ENCODE data around the gene PRAMEF8. TPM values are rescaled to one million over a fixed set of nuclear protein-coding genes. Genes with fewer than 3 reads are reported as not detected.

Gene PRAMEF8
- not detected in 5 replicates for total RNA-seq (2022; extraction: Qiagen RNA extraction; ENCODE audit: low read depth)

DNA sequence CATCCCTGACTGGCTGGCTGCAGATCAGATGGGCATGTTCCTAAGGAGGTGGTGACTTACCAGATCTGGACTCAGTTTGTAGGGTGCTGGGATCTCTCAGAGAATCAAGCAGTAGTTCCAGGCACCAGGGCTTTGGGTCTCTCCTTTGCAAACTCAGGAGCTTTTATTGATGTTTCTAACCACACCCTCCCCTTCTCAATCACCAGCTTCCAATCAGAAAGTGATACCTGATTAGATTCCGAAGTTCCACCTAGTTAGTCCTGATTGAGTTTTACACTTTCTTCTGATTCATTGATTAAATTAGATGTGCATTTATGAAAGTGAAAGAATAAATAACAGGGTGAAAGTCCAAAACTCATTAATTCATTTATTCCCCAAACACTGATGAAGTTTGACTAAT, at the start of gene PRAMEF8:
TSS of gene PRAMEF8 (minus strand) at position 101 of the 400 bp plus-strand sequence. CDS start 1,046 bp downstream, outside the sequence.

DNA sequence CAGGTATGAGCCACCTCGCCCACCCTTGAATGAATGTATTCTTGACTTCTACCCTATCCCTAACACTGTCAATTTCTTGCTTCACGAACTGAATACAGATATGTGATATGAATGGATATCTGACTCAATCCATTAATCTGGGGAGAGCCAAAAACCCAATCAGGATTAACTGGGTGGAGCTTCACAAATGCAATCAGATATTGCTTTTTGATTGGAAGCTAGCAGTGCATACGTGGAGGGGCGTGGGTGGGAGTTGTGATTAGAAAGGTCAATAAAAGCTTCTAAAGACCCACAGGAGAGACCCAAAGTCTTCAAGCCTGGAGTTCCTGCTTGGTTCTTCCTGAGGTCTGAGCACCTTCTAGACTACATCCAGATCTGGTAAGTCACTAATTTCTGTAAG, 30.3 kb upstream of the PRAMEF8 start, which contains the start of gene PRAMEF15:
TSS of gene PRAMEF15 (plus strand) at position 301 of the 400 bp plus-strand sequence. CDS start 2,827 bp downstream, outside the sequence.

DNA sequence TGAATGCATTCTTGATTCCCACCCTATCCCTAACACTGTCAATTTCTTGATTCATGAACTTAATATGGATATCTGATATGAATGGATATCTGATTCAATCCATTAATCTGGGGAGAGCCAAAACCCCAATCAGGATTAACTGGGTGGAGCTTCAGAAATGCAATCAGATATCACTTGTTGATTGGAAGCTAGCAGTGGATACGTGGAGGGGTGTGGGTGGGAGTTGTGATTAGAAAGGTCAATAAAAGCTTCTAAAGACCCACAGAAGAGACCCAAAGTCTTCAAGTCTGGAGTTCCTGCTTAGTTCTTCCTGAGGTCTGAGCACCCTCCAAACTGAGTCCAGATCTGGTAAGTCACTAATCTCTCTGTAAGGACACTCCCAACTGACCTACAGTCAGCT, 18.3 kb upstream of the PRAMEF8 start, which contains the start of gene PRAMEF33:
TSS of gene PRAMEF33 (plus strand) at position 301 of the 400 bp plus-strand sequence. CDS start 2,416 bp downstream, outside the sequence.

DNA sequence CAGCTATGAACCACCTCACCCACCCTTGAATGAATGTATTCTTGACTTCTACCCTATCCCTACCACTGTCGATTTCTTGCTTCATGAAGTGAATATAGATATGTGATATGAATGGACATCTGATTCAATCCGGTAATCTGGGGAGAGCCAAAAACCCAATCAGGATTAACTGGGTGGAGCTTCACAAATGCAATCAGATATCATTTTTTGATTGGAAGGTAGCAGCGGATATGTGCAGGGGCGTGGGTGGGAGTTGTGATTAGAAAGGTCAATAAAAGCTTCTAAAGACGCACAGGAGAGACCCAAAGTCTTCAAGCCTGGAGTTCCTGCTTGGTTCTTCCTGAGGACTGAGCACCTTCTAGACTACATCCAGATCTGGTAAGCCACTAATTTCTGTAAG, 31.0 kb downstream of the PRAMEF8 start, which contains the start of gene PRAMEF5:
TSS of gene PRAMEF5 (plus strand) at position 301 of the 400 bp plus-strand sequence. CDS start 5,071 bp downstream, outside the sequence.

Other genes starting within 250 kb of the PRAMEF8 start
- gene PRAMEF27, start 228.6 kb downstream of the PRAMEF8 start, total RNA-seq (2022; extraction: Qiagen RNA extraction; ENCODE audit: low read depth) = not detected in 5 replicates
- not detected in 5 replicates for gene HNRNPCL3, start 224.4 kb downstream of the PRAMEF8 start, total RNA-seq (2022; extraction: Qiagen RNA extraction; ENCODE audit: low read depth)
- not detected in 5 replicates for gene PRAMEF25, start 214.4 kb downstream of the PRAMEF8 start, total RNA-seq (2022; extraction: Qiagen RNA extraction; ENCODE audit: low read depth)
- gene HNRNPCL2, start 168.3 kb downstream of the PRAMEF8 start, total RNA-seq (2022; extraction: Qiagen RNA extraction; ENCODE audit: low read depth) = not detected in 5 replicates
- not detected in 5 replicates for gene PRAMEF26, start 129.1 kb downstream of the PRAMEF8 start, total RNA-seq (2022; extraction: Qiagen RNA extraction; ENCODE audit: low read depth)
- not detected in 5 replicates for gene HNRNPCL4, start 119.5 kb downstream of the PRAMEF8 start, total RNA-seq (2022; extraction: Qiagen RNA extraction; ENCODE audit: low read depth)
- gene PRAMEF9, start 113.3 kb downstream of the PRAMEF8 start, total RNA-seq (2022; extraction: Qiagen RNA extraction; ENCODE audit: low read depth) = not detected in 5 replicates
- gene PRAMEF13, start 83.7 kb downstream of the PRAMEF8 start, total RNA-seq (2022; extraction: Qiagen RNA extraction; ENCODE audit: low read depth) = not detected in 5 replicates
- not detected in 5 replicates for gene PRAMEF18, start 59.0 kb downstream of the PRAMEF8 start, total RNA-seq (2022; extraction: Qiagen RNA extraction; ENCODE audit: low read depth)
- not detected in 5 replicates for gene PRAMEF5, start 30.9 kb downstream of the PRAMEF8 start, total RNA-seq (2022; extraction: Qiagen RNA extraction; ENCODE audit: low read depth)
- gene PRAMEF33, start 18.4 kb upstream of the PRAMEF8 start, total RNA-seq (2022; extraction: Qiagen RNA extraction; ENCODE audit: low read depth) = not detected in 5 replicates
- not detected in 5 replicates for gene PRAMEF15, start 30.4 kb upstream of the PRAMEF8 start, total RNA-seq (2022; extraction: Qiagen RNA extraction; ENCODE audit: low read depth)
- not detected in 5 replicates for gene PRAMEF14, start 62.0 kb upstream of the PRAMEF8 start, total RNA-seq (2022; extraction: Qiagen RNA extraction; ENCODE audit: low read depth)
- gene PRAMEF19, start 86.8 kb upstream of the PRAMEF8 start, total RNA-seq (2022; extraction: Qiagen RNA extraction; ENCODE audit: low read depth) = not detected in 5 replicates
- not detected in 5 replicates for gene PRAMEF17, start 104.5 kb upstream of the PRAMEF8 start, total RNA-seq (2022; extraction: Qiagen RNA extraction; ENCODE audit: low read depth)
- gene PRAMEF20, start 125.3 kb upstream of the PRAMEF8 start, total RNA-seq (2022; extraction: Qiagen RNA extraction; ENCODE audit: low read depth) = not detected in 5 replicates
- not detected in 5 replicates for gene LRRC38, start 228.9 kb upstream of the PRAMEF8 start, total RNA-seq (2022; extraction: Qiagen RNA extraction; ENCODE audit: low read depth)